Stomach (tissue), 4 donors: ENCODE measurements around the gene PRDX3.

Source experiments
- POLR2A ChIP-seq, 4 donors: fragments of 450-650 bp; IDR thresholded peaks; one replicate each; pipeline ENCODE4 v1.6.1; 2016; ENCODE audit warnings: antibody characterized with exemption in 4 of 4, control low read depth in 2 of 4, mild to moderate bottlenecking in 1 of 4, moderate library complexity in 1 of 4
- TF ChIP-seq, protein P1 (sequence below), 7 experiments: fragments of 450-650 bp in 4 of 7; fragments of 200-600 bp in 3 of 7; sonication (generic) in 3 of 7; IDR thresholded peaks; one replicate each; pipeline ENCODE4 v1.5.1; 2016 to 2019; ENCODE audit warnings: antibody characterized with exemption in 7 of 7, control low read depth in 2 of 7, mild to moderate bottlenecking in 1 of 7

DNA sequence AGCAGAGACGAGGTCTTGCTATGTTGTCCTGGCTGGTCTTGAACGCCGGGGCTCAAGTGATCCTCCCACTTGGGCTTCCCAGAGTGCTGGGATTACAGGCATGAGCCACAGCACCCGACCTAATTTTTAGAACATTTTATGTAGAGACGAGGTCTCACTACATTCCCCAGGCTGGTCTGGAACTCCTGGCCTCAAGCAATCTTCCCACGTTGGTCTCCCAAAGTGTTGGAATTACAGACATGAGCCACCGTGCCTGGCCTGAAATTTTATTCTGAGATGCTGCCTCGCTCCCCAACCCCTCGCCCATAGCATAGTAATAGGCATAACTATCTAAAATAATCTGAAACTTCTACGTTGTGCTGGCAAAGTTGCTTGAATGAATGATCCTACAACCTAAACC, 35.0 kb downstream of the PRDX3 start:
- TF ChIP-seq, protein P1, sequence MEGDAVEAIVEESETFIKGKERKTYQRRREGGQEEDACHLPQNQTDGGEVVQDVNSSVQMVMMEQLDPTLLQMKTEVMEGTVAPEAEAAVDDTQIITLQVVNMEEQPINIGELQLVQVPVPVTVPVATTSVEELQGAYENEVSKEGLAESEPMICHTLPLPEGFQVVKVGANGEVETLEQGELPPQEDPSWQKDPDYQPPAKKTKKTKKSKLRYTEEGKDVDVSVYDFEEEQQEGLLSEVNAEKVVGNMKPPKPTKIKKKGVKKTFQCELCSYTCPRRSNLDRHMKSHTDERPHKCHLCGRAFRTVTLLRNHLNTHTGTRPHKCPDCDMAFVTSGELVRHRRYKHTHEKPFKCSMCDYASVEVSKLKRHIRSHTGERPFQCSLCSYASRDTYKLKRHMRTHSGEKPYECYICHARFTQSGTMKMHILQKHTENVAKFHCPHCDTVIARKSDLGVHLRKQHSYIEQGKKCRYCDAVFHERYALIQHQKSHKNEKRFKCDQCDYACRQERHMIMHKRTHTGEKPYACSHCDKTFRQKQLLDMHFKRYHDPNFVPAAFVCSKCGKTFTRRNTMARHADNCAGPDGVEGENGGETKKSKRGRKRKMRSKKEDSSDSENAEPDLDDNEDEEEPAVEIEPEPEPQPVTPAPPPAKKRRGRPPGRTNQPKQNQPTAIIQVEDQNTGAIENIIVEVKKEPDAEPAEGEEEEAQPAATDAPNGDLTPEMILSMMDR (IDR thresholded peaks at IDR 0.05), result no peak
- no peak for TF ChIP-seq POLR2A (IDR thresholded peaks at IDR 0.05)
